ENCODE measurements around the gene SDHA.
"Not testable (repeated sequence)": the region's sequence is repeated elsewhere in the genome, so short reads cannot be mapped to it uniquely, and the experiment has no call there.

DNA sequence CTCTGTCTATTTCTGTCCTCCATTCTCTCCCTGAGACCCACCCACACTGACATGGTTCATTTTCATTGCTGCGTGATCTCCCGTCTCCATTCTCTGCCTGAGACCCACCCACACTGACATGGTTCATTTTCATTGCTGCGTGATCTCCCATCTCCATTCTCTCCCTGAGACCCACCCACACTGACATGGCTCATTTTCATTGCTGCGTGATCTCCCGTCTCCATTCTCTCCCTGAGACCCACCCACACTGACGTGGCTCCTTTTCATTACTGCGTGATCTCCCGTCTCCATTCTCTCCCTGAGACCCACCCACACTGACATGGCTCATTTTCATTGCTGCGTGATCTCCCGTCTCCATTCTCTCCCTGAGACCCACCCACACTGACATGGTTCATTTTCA lies 73.2 kb downstream of the SDHA start:
- not testable (repeated sequence) for TF ChIP-seq EZH2phosphoT487 (IDR thresholded peaks at IDR 0.05; ENCODE audit: insufficient read depth, low read depth); EZH2 (IDR thresholded peaks at IDR 0.05; ENCODE audit: insufficient read depth, poor library complexity, severe bottlenecking)
